ENCODE measurements around the gene SPP2. TPM values are rescaled to one million over a fixed set of nuclear protein-coding genes. Genes with fewer than 3 reads are reported as not detected.

The SPP2 gene
- total RNA-seq, 1 donor from 2014 or later, result not detected

- no peak for DNase-seq
Measured at GRCh38 chr2:234092344-234092743, 41.8 kb downstream of the SPP2 start.

GRCh38 chr2:234095301-234095700 lies 44.8 kb downstream of the SPP2 start:
- no peak for DNase-seq

DNA sequence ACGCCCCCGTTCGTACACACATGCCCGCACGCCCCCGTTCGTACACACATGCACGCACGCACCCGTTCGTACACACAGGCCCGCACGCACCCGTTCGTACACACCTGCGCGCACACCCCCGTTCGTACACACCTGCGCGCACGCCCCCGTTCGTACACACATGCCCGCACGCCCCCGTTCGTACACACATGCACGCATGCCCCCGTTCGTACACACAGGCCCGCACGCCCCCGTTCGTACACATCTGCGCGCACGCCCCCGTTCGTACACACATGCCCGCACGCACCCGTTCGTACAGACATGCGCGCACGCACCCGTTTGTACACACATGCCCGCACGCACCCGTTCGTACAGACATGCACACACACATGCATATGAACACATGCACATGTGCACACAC lies 45.7 kb downstream of the SPP2 start:
- no peak for DNase-seq

DNA sequence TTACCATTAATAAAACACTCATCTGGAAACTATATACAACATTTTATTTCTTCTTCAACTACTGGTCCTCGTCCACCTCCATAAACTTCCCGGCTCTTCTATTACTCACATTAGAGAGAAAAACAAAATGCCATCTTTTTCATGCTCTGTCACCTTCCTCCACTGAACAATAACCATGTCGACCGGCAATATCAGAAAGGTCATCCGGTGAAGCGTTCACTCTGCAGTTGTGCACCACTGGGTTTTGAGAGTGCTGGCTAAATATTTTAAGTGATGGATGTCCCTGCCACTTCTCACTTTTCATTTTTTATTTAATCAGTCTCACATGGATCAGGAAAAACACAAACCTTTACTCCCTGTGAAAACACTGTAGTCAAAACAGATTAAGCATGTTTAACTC lies 48.2 kb downstream of the SPP2 start:
- no peak for DNase-seq

DNA sequence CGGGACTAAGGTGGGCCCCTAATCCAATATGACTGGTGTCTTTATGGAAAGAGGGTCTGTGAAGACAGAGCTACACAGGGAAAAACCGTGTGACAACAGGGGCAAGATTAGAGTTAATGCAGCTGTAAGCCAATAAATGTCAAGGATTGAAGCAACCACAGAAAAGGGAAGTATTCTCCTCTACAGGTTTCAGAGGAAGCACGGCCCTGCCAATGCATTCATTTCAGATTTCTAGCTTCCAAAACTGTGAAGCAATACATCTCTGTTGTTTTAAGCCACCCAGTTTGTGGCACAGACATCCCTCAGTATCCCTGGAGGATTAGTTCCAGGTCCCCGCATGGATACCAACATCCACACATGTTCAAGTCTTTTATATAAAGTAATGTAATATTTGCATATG lies 48.8 kb downstream of the SPP2 start:
- DNase-seq, result no peak

- DNase-seq, result no peak
Measured at GRCh38 chr2:234100686-234101085, 50.2 kb downstream of the SPP2 start.

- DNase-seq, result no peak
Measured at GRCh38 chr2:234102112-234102511, 51.6 kb downstream of the SPP2 start.

DNA sequence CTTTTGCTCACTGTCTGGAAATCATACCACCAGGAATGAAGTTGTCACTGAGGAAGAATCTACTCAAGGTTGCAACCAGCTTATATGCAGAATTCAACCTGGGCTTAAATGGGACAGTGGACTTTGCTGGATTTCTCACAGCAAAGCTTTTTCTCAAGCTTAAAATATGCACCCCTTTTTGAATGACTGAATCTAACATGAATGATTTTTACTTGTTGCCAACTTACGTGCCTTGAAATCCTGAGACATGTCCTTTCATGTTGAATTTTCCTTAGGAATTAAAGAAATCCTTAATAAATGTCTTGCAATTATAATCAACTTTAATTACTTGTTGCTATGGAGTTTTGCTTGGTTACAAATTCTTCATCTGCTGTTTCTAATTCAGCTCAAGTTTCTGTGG lies 57.4 kb downstream of the SPP2 start:
- DNase-seq, result no peak

GRCh38 chr2:234109321-234109720 lies 58.8 kb downstream of the SPP2 start:
- no peak for DNase-seq

DNA sequence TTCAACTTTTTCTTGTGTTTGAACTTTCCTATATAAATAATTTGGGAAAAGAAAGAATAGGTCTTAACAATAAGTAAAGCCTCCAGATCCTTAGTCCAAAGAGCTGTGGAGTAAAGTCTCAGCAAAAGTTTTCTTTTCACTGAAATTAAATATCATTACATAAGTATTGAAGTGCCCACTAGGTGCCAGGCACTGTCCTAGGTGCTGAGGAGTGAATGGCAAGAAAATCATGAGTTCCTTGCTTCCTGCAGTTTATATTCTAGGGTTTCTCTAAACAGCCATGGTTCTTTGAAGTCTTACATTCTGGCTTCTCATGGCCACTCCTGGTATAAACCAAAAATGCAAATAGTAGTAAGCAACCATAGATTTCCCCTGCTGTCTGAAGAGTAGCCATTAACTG lies 59.7 kb downstream of the SPP2 start:
- DNase-seq, result no peak

- no peak for DNase-seq
Measured at GRCh38 chr2:234111523-234111922, 61.0 kb downstream of the SPP2 start.

- no peak for DNase-seq
Measured at GRCh38 chr2:234116010-234116409, 65.5 kb downstream of the SPP2 start.

DNA sequence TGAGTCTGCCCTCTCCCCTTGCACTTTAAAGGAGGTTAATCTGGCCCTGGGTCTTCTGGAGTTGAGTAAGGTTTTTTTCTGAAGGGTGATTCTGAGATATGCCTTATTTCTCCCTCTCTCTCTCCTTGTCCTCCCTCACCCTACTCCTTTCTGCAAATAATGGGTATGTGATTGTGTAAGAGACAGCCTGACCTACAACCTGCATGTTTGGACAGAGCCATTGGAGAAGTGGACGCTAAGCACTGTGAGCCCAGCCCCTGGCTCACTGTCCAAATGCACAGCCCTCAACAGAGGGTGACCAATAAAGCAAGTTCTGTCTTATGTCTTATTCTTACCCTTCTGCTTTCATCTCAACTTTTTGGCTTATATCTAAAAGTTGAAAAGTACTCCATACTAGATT lies 71.5 kb downstream of the SPP2 start:
- no peak for DNase-seq

DNA sequence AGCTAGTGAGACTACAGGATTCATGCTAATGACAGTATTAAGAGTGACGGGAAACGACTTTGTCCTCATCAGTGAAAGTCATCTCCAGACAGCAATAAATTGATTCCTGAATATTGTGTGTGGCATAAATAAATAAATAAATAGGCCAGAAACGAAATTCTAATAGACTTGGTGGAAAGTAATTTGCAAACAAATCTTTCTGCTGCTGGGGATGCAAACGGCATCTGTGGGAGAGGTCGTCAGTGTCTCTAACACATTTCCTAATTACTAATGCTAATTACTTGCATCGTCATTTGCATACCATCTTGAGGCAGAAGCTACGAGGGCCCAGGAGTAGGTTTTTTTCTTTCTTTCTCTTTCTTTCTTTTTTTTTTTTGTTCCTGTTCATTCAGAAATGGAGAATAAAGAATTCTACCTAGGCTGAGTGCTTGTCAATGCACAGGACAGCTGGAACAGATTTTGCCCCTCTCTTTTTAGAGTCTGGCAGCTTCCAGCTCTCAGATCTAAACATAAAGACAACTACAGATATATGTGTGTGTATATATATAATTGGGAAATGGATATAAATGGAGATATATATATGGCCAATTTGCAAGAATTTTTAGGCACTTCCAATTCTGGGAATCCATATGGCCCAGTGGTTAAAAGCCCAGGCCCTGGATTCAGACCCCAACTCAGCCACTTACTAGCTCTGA lies 75.1 kb downstream of the SPP2 start:
- no peak for DNase-seq

- DNase-seq, result no peak
Measured at GRCh38 chr2:234126146-234126470, 75.6 kb downstream of the SPP2 start.

Other genes with a start within 250 kb of the SPP2 start
- 9.8 TPM for gene HJURP, start 196.2 kb upstream of the SPP2 start, total RNA-seq
- not detected for gene TRPM8, start 133.3 kb upstream of the SPP2 start, total RNA-seq